Sigmoid colon (tissue), 7 donors: ENCODE data around the gene PODNL1. TPM values are rescaled to one million over a fixed set of nuclear protein-coding genes. Genes with fewer than 3 reads are reported as not detected.

Experiments used
- DNase-seq: peaks from one replicate; pipeline ENCODE4 v3.0.0-alpha.2; 2019
- H3K27ac ChIP-seq, 4 donors: fragments of 200-600 bp; sonication (generic); one replicate each; pipeline ENCODE4 v1.5.1; 2016 to 2019; ENCODE audit warnings: mild to moderate bottlenecking in 1 of 4
- H3K27me3 ChIP-seq, 3 donors: fragments of 200-600 bp; sonication (generic); one replicate each; pipeline ENCODE4 v1.5.1; 2019; ENCODE audit warnings: mild to moderate bottlenecking in 1 of 3
- H3K36me3 ChIP-seq, 4 donors: fragments of 200-600 bp; sonication (generic); one replicate each; pipeline ENCODE4 v1.5.1; 2016 to 2019
- H3K4me1 ChIP-seq, 4 donors: fragments of 200-600 bp; sonication (generic); one replicate each; pipeline ENCODE4 v1.5.1; 2017 to 2019
- H3K4me3 ChIP-seq, 4 donors: fragments of 200-600 bp; sonication (generic); one replicate each; pipeline ENCODE4 v1.5.1; 2017 to 2019; ENCODE audit warnings: mild to moderate bottlenecking in 2 of 4, moderate library complexity in 1 of 4
- H3K9me3 ChIP-seq, 4 donors: fragments of 200-600 bp in 3 of 4; sonication (generic) in 3 of 4; one replicate each; pipeline versions ENCODE4 v1.5.1 to v1.6.1; 2013 to 2019
- CTCF ChIP-seq, 4 experiments: fragments of 450-650 bp in 3 of 4; fragments of 200-600 bp in 1 of 4; IDR thresholded peaks; one replicate each; pipeline ENCODE4 v1.5.1; 2016 to 2019; ENCODE audit warnings: antibody characterized with exemption in 4 of 4, mild to moderate bottlenecking in 3 of 4, moderate library complexity in 2 of 4
- EP300 ChIP-seq, 4 donors: sonication (generic); formaldehyde crosslinking; IDR thresholded peaks; one replicate each; pipeline ENCODE4 v1.6.1; 2017; ENCODE audit warnings: antibody characterized with exemption in 4 of 4
- POLR2A ChIP-seq, 2 donors: fragments of 450-650 bp; IDR thresholded peaks; one replicate each; pipeline ENCODE4 v1.6.1; 2016; ENCODE audit warnings: antibody characterized with exemption in 2 of 2, mild to moderate bottlenecking in 2 of 2, moderate library complexity in 2 of 2
- POLR2AphosphoS5 ChIP-seq, 4 donors: sonication (generic); formaldehyde crosslinking; IDR thresholded peaks; one replicate each; pipeline ENCODE4 v1.6.1; 2017; ENCODE audit warnings: antibody characterized with exemption in 4 of 4
- WGBS, 2 donors: extraction: QIAGEN DNeasy Blood & Tissue Kit; methylation state at CpG; one replicate each; pipeline ENCODE4 v1.1.7; 2013; 5-methylcytosine and 5-hydroxymethylcytosine counted together
- intact Hi-C: fragments of 100-400 bp; cut with DNase I; formaldehyde crosslinking; loops from one replicate; pipeline ENCODE4 v1.15.1; 2023
- polyA plus RNA-seq, 3 donors: library from polyadenylated mRNA; stranded (reverse); fragments of 200-250 nt; gene quantifications; one replicate each; pipeline ENCODE4 v1.2.3, GENCODE V29; 2013
- total RNA-seq, 4 donors: library from RNA; depleted of rRNA; stranded (reverse); fragments of >200 nt; gene quantifications; one replicate each; pipeline ENCODE4 v1.1.0, GENCODE V29; 2016
- donor health status: healthy with polysubstance abuse.
- donor health status: Bipolar disorder and iron deficiency.
- donor health status: healthy.

The PODNL1 gene
- total and polyA plus RNA-seq, 7 donors, result 2.5 to 5.4 (median 2.9) TPM; not detected in 4

- Histone ChIP-seq H3K27me3 (no peaks in the 10 kb centered on the region), H3K27ac (no peak overlapping the region), H3K36me3 (no peaks in the 10 kb centered on the region), H3K4me1 (no peaks in the 10 kb centered on the region), H3K4me3 (no peak overlapping the region), H3K9me3 (no peaks in the 10 kb centered on the region)
- intact Hi-C loops, result no loop called here
- DNase-seq, result no peak
- no peak for TF ChIP-seq EP300 (IDR thresholded peaks at IDR 0.05)
- 96% methylated on average over 2 of the region's 2 CpGs for WGBS, 2 donors
Measured at GRCh38 chr19:13896227-13896626, 42.0 kb downstream of the PODNL1 start.

GRCh38 chr19:13894552-13894951, 43.7 kb downstream of the PODNL1 start:
- H3K27me3 ChIP-seq, result no peaks in the 10 kb centered on the region
- H3K36me3 ChIP-seq, result no peaks in the 10 kb centered on the region
- no peak for TF ChIP-seq POLR2AphosphoS5 (IDR thresholded peaks at IDR 0.05)
- no peak for TF ChIP-seq EP300 (IDR thresholded peaks at IDR 0.05)
- no peak for TF ChIP-seq CTCF (IDR thresholded peaks at IDR 0.05)
- no peak for TF ChIP-seq POLR2A (IDR thresholded peaks at IDR 0.05)
- intact Hi-C loops, result no loop called here
- no peak overlapping the region for H3K4me3 ChIP-seq
- no peaks in the 10 kb centered on the region for H3K9me3 ChIP-seq
- H3K27ac ChIP-seq, result no peak overlapping the region
- WGBS, 2 donors, result 20 to 69% methylated on average over 5 of the region's 5 CpGs
- H3K4me1 ChIP-seq, result no peaks in the 10 kb centered on the region
- DNase-seq, result no peak

- WGBS, 2 donors, result 17 to 59% methylated on average over 9 of the region's 9 CpGs
- Histone ChIP-seq H3K27me3 (no peaks in the 10 kb centered on the region), H3K27ac (no peak overlapping the region), H3K36me3 (no peaks in the 10 kb centered on the region), H3K4me3 (no peak overlapping the region), H3K4me1 (no peaks in the 10 kb centered on the region), H3K9me3 (no peaks in the 10 kb centered on the region)
- DNase-seq, result no peak
- TF ChIP-seq POLR2AphosphoS5 (IDR thresholded peaks at IDR 0.05) (no peak), EP300 (IDR thresholded peaks at IDR 0.05) (no peak), CTCF (IDR thresholded peaks at IDR 0.05) (no peak), POLR2A (IDR thresholded peaks at IDR 0.05) (no peak)
- intact Hi-C loops, result no loop called here
Measured at GRCh38 chr19:13892870-13893269, 45.3 kb downstream of the PODNL1 start.

- Histone ChIP-seq H3K36me3 (no peaks in the 10 kb centered on the region), H3K27me3 (no peaks in the 10 kb centered on the region), H3K4me1 (no peaks in the 10 kb centered on the region), H3K9me3 (no peaks in the 10 kb centered on the region), H3K4me3 (no peak overlapping the region), H3K27ac (no peak overlapping the region)
- no peak for DNase-seq
- TF ChIP-seq POLR2AphosphoS5 (IDR thresholded peaks at IDR 0.05) (no peak), POLR2A (IDR thresholded peaks at IDR 0.05) (no peak), EP300 (IDR thresholded peaks at IDR 0.05) (no peak), CTCF (IDR thresholded peaks at IDR 0.05) (no peak)
- intact Hi-C loops, result no loop called here
- 93 to 96% methylated on average over 13 of the region's 13 CpGs for WGBS, 2 donors
Measured at GRCh38 chr19:13890136-13890535, 48.1 kb downstream of the PODNL1 start.

GRCh38 chr19:13888281-13888680, 49.9 kb downstream of the PODNL1 start:
- Histone ChIP-seq H3K27me3 (no peaks in the 10 kb centered on the region), H3K36me3 (no peaks in the 10 kb centered on the region), H3K27ac (no peak overlapping the region), H3K9me3 (no peaks in the 10 kb centered on the region), H3K4me1 (no peaks in the 10 kb centered on the region), H3K4me3 (no peak overlapping the region)
- intact Hi-C loops, result no loop called here
- 17 to 69% methylated on average over 16 of the region's 16 CpGs for WGBS, 2 donors
- no peak for TF ChIP-seq CTCF (IDR thresholded peaks at IDR 0.05)
- no peak for TF ChIP-seq EP300 (IDR thresholded peaks at IDR 0.05)
- TF ChIP-seq POLR2AphosphoS5 (IDR thresholded peaks at IDR 0.05), result no peak
- no peak for TF ChIP-seq POLR2A (IDR thresholded peaks at IDR 0.05)
- no peak for DNase-seq
